ENCODE results near the gene LMAN2L. TPM values are rescaled to one million over a fixed set of nuclear protein-coding genes. Genes with fewer than 3 reads are reported as not detected.

The LMAN2L gene
- total RNA-seq, 6 donors from 2014 or later, result 11.5 to 18.9 (median 15.2) TPM

GRCh38 chr2:96692094-96692971 lies 47.5 kb downstream of the LMAN2L start:
- Histone ChIP-seq H3K4me3 (no peak overlapping the region), H3K27me3 (no peaks in the 10 kb centered on the region), H3K36me3 (no peaks in the 10 kb centered on the region), H3K4me1 (peaks cover 0 to 18% (median 2%) of the 10 kb centered on the region in 4 donors), H3K9me3 (no peaks in the 10 kb centered on the region), H3K27ac (peak overlapping the region; percentile 24 to 83 (median 54))
- TF ChIP-seq POLR2A (IDR thresholded peaks at IDR 0.05), result peak in 1 of 4 donors; percentile 20
- no peak for TF ChIP-seq EP300 (IDR thresholded peaks at IDR 0.05)
- TF ChIP-seq, protein P1, sequence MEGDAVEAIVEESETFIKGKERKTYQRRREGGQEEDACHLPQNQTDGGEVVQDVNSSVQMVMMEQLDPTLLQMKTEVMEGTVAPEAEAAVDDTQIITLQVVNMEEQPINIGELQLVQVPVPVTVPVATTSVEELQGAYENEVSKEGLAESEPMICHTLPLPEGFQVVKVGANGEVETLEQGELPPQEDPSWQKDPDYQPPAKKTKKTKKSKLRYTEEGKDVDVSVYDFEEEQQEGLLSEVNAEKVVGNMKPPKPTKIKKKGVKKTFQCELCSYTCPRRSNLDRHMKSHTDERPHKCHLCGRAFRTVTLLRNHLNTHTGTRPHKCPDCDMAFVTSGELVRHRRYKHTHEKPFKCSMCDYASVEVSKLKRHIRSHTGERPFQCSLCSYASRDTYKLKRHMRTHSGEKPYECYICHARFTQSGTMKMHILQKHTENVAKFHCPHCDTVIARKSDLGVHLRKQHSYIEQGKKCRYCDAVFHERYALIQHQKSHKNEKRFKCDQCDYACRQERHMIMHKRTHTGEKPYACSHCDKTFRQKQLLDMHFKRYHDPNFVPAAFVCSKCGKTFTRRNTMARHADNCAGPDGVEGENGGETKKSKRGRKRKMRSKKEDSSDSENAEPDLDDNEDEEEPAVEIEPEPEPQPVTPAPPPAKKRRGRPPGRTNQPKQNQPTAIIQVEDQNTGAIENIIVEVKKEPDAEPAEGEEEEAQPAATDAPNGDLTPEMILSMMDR (IDR thresholded peaks at IDR 0.05), result no peak
- TF ChIP-seq POLR2AphosphoS5 (IDR thresholded peaks at IDR 0.05), result no peak
- WGBS, 2 donors, result 61 to 80% methylated on average over 7 to 14 of the region's 14 CpGs
- DNase-seq (peak in 1 of 2 donors; percentile 75), ATAC-seq (ENCODE audit: low FRiP score in 2 of 2) (peak; percentile 37 to 74)

DNA sequence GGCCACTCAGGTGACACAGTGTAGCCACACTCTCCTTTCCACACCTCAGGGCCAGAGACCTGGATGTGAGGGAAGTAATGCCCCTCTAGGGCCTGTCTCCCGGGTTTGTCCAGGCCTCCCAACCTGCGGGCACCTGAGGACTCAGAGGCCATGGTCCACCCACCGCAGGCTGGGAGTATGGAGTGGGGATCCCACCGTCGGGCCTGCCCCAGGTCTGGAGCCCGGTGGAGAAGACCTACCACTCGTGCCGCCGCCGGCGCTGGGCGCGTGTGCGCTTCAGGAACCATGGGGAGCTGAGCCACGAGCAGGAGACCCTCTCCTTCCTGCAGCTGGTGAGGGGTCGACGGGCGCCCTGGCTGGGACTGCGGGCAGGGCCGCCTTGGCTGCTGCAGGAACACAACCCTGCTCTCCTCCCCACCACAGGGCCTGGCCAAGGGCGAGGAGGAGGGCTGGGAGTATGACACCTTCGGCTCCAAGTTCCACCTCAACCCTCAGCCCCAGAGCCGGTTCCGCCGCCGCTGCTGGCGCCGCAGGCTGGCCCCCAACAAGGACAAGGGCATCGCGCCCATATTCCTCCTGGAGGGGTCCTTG lies 48.7 kb downstream of the LMAN2L start:
- no peak overlapping the region for H3K4me3 ChIP-seq
- no peaks in the 10 kb centered on the region for H3K27me3 ChIP-seq
- no peaks in the 10 kb centered on the region for H3K9me3 ChIP-seq
- peaks cover 0 to 18% (median 3%) of the 10 kb centered on the region in 4 donors for H3K4me1 ChIP-seq
- H3K27ac ChIP-seq, result peak overlapping the region; percentile 24 to 83 (median 54)
- DNase-seq, result peak in 1 of 2 donors; percentile 79
- no peaks in the 10 kb centered on the region for H3K36me3 ChIP-seq
- TF ChIP-seq POLR2A (IDR thresholded peaks at IDR 0.05) (no peak), POLR2AphosphoS5 (IDR thresholded peaks at IDR 0.05) (no peak), EP300 (IDR thresholded peaks at IDR 0.05) (no peak)
- TF ChIP-seq, protein P1 (IDR thresholded peaks at IDR 0.05), result no peak
- ATAC-seq (ENCODE audit: low FRiP score in 2 of 2), result no peak
- 80 to 95% methylated on average over 3 to 22 of the region's 30 CpGs for WGBS, 2 donors

DNA sequence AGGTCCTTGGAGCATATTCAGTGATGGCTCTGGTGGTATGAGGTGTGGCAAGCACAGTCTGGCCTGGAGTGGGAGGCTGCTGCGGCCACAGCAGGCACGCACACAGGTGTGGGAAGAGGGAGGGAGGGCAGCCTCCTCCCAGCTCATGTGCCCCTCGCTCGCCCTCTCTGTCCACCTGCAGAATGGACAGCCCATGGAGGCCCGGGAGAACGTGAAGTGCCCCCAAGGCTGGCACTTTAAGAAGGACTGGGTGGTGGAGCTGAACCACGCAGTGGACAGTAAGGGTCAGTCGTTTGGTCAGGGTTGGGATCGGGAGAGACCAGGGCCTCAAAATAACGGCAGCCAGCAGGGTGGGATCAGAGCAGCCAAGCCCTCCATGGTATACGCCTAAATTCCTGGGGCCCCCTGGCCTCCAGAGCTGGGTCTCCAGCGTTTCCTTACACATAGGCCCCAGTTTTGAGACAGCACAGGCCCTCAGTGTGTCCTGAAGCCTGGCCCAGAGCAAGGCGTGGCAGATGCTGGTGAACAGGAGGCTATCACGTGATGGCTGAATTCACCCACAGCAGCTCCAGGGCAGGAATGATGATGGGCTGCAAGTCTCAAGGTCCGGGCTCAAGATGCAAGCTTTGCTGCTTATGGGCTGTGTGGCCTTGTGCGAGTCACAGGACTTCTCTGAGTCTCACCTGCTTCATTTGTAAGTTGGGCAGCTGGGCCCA lies 49.4 kb downstream of the LMAN2L start:
- Histone ChIP-seq H3K27ac (peak overlapping the region in 2 of 4 donors; percentile 54 to 83), H3K4me1 (peaks cover 3 to 21% (median 6%) of the 10 kb centered on the region in 4 donors), H3K4me3 (no peak overlapping the region), H3K36me3 (no peaks in the 10 kb centered on the region), H3K9me3 (no peaks in the 10 kb centered on the region), H3K27me3 (no peaks in the 10 kb centered on the region)
- 86 to 88% methylated on average over 13 to 16 of the region's 16 CpGs for WGBS, 2 donors
- TF ChIP-seq POLR2AphosphoS5 (IDR thresholded peaks at IDR 0.05), result no peak
- TF ChIP-seq POLR2A (IDR thresholded peaks at IDR 0.05), result no peak
- TF ChIP-seq, protein P1 (IDR thresholded peaks at IDR 0.05), result no peak
- TF ChIP-seq EP300 (IDR thresholded peaks at IDR 0.05), result no peak
- DNase-seq, result no peak
- no peak for ATAC-seq (ENCODE audit: low FRiP score in 2 of 2)

- H3K9me3 ChIP-seq, result no peaks in the 10 kb centered on the region
- TF ChIP-seq EP300 (IDR thresholded peaks at IDR 0.05) (no peak), POLR2AphosphoS5 (IDR thresholded peaks at IDR 0.05) (no peak), POLR2A (IDR thresholded peaks at IDR 0.05) (no peak)
- TF ChIP-seq, protein P1 (IDR thresholded peaks at IDR 0.05), result no peak
- DNase-seq, result no peak
- peaks cover 3 to 26% (median 11%) of the 10 kb centered on the region in 4 donors for H3K4me1 ChIP-seq
- no peak overlapping the region for H3K4me3 ChIP-seq
- no peaks in the 10 kb centered on the region for H3K36me3 ChIP-seq
- WGBS, 2 donors, result 86 to 96% methylated on average over 5 to 14 of the region's 14 CpGs
- no peak for ATAC-seq (ENCODE audit: low FRiP score in 2 of 2)
- no peak overlapping the region for H3K27ac ChIP-seq
- no peaks in the 10 kb centered on the region for H3K27me3 ChIP-seq
These were observed 50.4 kb downstream of the LMAN2L start for GRCh38 chr2:96689431-96689991.
